ENCODE data around the gene XAF1. TPM values are rescaled to one million over a fixed set of nuclear protein-coding genes. Genes with fewer than 3 reads are reported as not detected.

The XAF1 gene
- total RNA-seq, 1 donor from 2014 or later = 2.1 TPM

DNA sequence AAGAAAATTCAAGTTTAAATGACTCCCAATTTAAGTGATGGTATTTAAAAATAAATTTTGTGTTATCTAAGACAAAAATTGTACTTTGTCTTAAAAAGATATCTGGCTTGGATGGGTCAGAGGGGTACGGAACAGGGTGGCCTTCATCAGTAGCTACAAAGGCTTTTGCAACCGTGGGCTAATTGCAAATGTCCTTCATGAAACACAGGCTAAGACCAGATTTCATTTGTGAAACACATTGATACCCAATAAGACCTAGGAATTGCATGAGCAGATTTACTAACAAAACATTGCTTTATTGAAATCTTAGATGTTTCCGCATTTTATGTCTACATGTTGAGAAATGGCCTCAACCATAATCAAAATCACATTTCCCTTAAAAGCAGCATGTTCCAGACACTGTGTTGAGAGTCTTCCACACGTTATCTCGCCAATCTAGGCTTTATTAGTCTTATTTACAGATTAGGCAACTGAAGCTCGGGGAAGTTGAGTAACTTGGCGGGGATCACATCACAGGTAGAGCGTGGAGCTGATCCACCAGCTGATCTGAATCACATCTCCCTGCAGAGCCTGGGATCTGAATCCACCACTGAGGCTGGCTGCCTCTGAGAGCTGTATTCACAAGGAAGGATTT, 42.0 kb downstream of the XAF1 start:
- H3K4me3 Mint-ChIP-seq = no peak overlapping the region
- peaks cover 31% of the 10 kb centered on the region for H3K27me3 Mint-ChIP-seq

GRCh38 chr17:6799738-6800137, 43.9 kb downstream of the XAF1 start:
- Mint-ChIP-seq H3K27ac (no peak overlapping the region), H3K4me3 (no peak overlapping the region), H3K4me1 (ENCODE audit: unreplicated experiment) (no peaks in the 10 kb centered on the region), H3K27me3 (peaks cover 24% of the 10 kb centered on the region), H3K9me3 (no peaks in the 10 kb centered on the region), H3K36me3 (no peaks in the 10 kb centered on the region)
- DNase-seq (ENCODE audit: extremely low spot score, unreplicated experiment) = no peak
- TF ChIP-seq CTCF (conservative IDR thresholded peaks at IDR 0.05) = no peak

More for the DNA sequence above, 42.0 kb downstream of the XAF1 start:
- no peak for TF ChIP-seq CTCF (conservative IDR thresholded peaks at IDR 0.05)
- no peaks in the 10 kb centered on the region for H3K9me3 Mint-ChIP-seq
- H3K4me1 Mint-ChIP-seq (ENCODE audit: unreplicated experiment) = no peaks in the 10 kb centered on the region
- DNase-seq (ENCODE audit: extremely low spot score, unreplicated experiment) = no peak
- no peak overlapping the region for H3K27ac Mint-ChIP-seq
- no peaks in the 10 kb centered on the region for H3K36me3 Mint-ChIP-seq

DNA sequence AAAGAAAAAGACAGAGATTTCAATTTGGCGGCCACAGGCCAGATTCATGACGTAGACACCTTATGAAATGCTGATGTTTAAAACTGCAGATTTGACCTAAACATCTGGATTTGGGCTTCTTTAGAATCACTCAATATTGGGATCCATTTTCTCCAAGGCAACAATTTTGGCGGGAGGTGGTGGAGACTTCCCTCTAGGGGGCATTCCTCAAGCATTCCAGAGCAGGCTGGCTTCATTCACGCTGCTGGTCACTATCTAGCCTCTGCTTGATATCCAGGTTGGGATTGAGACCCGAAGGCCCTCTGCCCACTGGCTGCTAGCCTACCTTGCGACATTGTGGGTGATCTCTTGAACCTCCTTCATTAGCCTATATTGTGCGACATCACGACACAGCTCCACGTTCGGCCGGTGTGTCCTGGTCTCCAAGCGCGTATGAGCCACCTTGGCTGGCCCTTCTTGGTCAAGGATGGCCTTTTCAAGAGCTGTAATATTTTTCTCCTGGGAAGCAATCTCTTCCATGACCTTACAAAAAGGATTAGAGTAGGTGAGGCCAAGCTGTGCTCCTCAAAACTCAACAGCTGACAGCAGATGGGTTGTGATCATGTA, 44.7 kb downstream of the XAF1 start:
- peaks cover 31% of the 10 kb centered on the region for H3K27me3 Mint-ChIP-seq
- H3K36me3 Mint-ChIP-seq = no peaks in the 10 kb centered on the region

DNA sequence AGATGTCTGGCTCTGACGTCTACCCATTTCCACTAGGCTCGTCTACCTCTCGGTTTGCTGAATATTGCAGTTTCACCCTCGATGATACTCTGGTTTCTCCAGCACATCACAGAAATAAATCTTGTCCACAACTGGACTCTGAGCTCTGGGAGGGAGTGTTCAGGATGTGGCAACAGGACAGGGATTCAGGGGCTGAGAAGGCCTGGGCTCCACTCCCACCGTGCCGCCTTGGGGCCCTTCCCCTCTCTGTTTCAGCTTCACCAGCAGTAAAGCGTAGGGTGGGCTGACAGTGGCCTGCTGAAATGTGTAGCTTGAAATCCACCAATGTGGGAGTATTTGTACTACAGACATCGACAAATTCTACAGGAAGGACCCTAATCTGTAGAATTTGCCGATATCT, 55.7 kb downstream of the XAF1 start:
- no peaks in the 10 kb centered on the region for H3K4me1 Mint-ChIP-seq (ENCODE audit: unreplicated experiment)
- no peak overlapping the region for H3K27ac Mint-ChIP-seq
- H3K4me3 Mint-ChIP-seq = no peak overlapping the region
- H3K27me3 Mint-ChIP-seq = peaks cover 13% of the 10 kb centered on the region
- DNase-seq (ENCODE audit: extremely low spot score, unreplicated experiment) = no peak
- no peak for TF ChIP-seq CTCF (conservative IDR thresholded peaks at IDR 0.05)
- H3K9me3 Mint-ChIP-seq = peaks cover 8% of the 10 kb centered on the region
- H3K36me3 Mint-ChIP-seq = no peaks in the 10 kb centered on the region

More for the DNA sequence above, 44.7 kb downstream of the XAF1 start:
- Mint-ChIP-seq H3K9me3 (no peaks in the 10 kb centered on the region), H3K4me3 (no peak overlapping the region), H3K4me1 (ENCODE audit: unreplicated experiment) (no peaks in the 10 kb centered on the region), H3K27ac (no peak overlapping the region)
- peak; percentile 62 for TF ChIP-seq CTCF (conservative IDR thresholded peaks at IDR 0.05)
- no peak for DNase-seq (ENCODE audit: extremely low spot score, unreplicated experiment)

DNA sequence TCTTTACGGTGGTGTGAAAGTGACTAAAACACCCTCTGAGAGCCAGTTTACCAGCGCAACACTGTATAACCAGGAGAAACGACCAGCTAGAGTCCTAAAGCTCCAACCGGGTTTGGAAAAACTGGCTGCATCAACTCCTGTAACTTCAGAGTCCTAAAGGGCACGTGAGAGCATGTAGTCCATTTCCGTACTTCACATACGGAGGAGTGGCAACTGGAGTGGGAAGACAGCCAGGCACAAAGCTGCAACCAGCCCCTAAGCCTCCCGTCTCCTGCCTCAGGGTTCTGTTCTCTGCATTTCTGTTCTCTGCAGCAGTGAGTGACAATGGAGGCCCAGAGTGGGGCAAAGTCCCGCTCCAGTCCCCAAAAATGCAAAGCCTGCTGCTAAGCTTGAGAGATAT, 56.4 kb downstream of the XAF1 start:
- Mint-ChIP-seq H3K4me1 (ENCODE audit: unreplicated experiment) (no peaks in the 10 kb centered on the region), H3K36me3 (no peaks in the 10 kb centered on the region), H3K4me3 (no peak overlapping the region), H3K27me3 (peaks cover 13% of the 10 kb centered on the region), H3K27ac (no peak overlapping the region), H3K9me3 (peaks cover 8% of the 10 kb centered on the region)
- DNase-seq (ENCODE audit: extremely low spot score, unreplicated experiment) = no peak
- no peak for TF ChIP-seq CTCF (conservative IDR thresholded peaks at IDR 0.05)

All from type B pancreatic cell (in vitro differentiated cells).